DND-41 (cell line): ENCODE results near the gene COL8A1.

Experiments used
- ATAC-seq: fragments of 200-7000 bp; cut with Tn5 transposase; 3 replicates; pipeline ENCODE4 v1.9.1; 2021; ENCODE audit warnings: low read depth; ENCODE audit not compliant: insufficient read depth
- DNase-seq: peaks from one replicate; pipeline ENCODE4 v3.0.0-alpha.2; 2020
- H2AFZ ChIP-seq: 2 replicates; pipeline ENCODE4 v1.6.0; 2012; ENCODE audit warnings: low read depth, low read length
- H3K27ac ChIP-seq: 2 replicates; pipeline ENCODE4 v1.5.1; 2012; ENCODE audit warnings: low read length, inconsistent platforms
- H3K27me3 ChIP-seq: fragments of 200-600 bp; sonication (generic); 2 replicates; pipeline ENCODE4 v1.6.0; 2012; ENCODE audit warnings: low read length, mild to moderate bottlenecking, inconsistent platforms; ENCODE audit not compliant: insufficient read depth, poor library complexity
- H3K36me3 ChIP-seq: 2 replicates; pipeline ENCODE4 v1.5.1; 2012; ENCODE audit warnings: low read length, inconsistent platforms; ENCODE audit not compliant: insufficient read depth
- H3K4me1 ChIP-seq: 2 replicates; pipeline ENCODE4 v1.5.1; 2012; ENCODE audit warnings: mild to moderate bottlenecking, low read length; ENCODE audit not compliant: insufficient read depth
- H3K4me2 ChIP-seq: 2 replicates; pipeline ENCODE4 v1.6.0; 2012; ENCODE audit warnings: mild to moderate bottlenecking, moderate library complexity, low read length, inconsistent platforms; ENCODE audit not compliant: insufficient read depth
- H3K4me3 ChIP-seq, 2 experiments: fragments of 200-600 bp in 1 of 2; shearing (Covaris generic) in 1 of 2; 2 replicates each; pipeline ENCODE4 v1.5.1; 2012 to 2016; ENCODE audit warnings: inconsistent platforms in 2 of 2, low read length in 2 of 2, mild to moderate bottlenecking in 2 of 2, low read depth in 1 of 2, moderate library complexity in 1 of 2
- H3K79me2 ChIP-seq: 2 replicates; pipeline ENCODE4 v1.6.0; 2012; ENCODE audit warnings: low read length, inconsistent platforms; ENCODE audit not compliant: insufficient read depth
- H3K9ac ChIP-seq: 2 replicates; pipeline ENCODE4 v1.6.0; 2012; ENCODE audit warnings: low read depth, mild to moderate bottlenecking, inconsistent platforms, low read length, moderate library complexity
- H3K9me3 ChIP-seq: 2 replicates; pipeline ENCODE4 v1.5.1; 2012; ENCODE audit warnings: low read length, moderate library complexity, mild to moderate bottlenecking, inconsistent platforms; ENCODE audit not compliant: insufficient read depth, severe bottlenecking
- H4K20me1 ChIP-seq: 2 replicates; pipeline ENCODE4 v1.6.0; 2012; ENCODE audit warnings: low read length; ENCODE audit not compliant: insufficient read depth
- EZH2 ChIP-seq: IDR thresholded peaks from 3 replicates; pipeline ENCODE4 v1.6.1; 2012; ENCODE audit warnings: borderline replicate concordance, low read depth, mild to moderate bottlenecking, moderate library complexity, low read length, inconsistent platforms; ENCODE audit not compliant: severe bottlenecking
- TF ChIP-seq, protein P1 (sequence below): IDR thresholded peaks from 2 replicates; pipeline ENCODE4 v1.5.1; 2012; ENCODE audit warnings: borderline replicate concordance, low read length, moderate library complexity, mild to moderate bottlenecking; ENCODE audit not compliant: poor library complexity, severe bottlenecking; ENCODE audit errors: extremely low read depth

Gene COL8A1

DNA sequence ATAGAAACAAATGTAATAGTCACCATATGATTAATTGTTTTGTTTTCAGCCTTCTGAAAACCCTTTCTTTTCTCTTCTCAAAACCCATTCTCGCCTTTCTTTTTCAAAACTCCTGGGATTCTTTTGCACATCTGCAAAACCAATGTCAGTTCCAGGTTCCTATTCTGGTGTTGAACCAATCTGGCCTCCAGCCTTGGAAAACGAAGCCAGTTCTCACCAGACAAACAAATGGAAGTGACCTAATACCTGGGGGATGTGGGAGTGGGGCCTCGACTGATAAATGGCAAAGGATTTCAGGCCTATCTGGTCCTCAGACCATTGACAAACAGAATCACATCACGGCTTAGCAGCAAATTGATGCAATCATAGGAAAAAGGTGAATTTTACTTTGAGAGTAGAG is 73.0 kb downstream of the COL8A1 start:
- DNase-seq (no peak), ATAC-seq (no peak)
- no peaks in the 10 kb centered on the region for H3K36me3 ChIP-seq
- no peak overlapping the region for H3K9ac ChIP-seq
- no peak overlapping the region for H3K4me3 ChIP-seq
- H4K20me1 ChIP-seq = no peaks in the 10 kb centered on the region
- no peaks in the 10 kb centered on the region for H3K4me1 ChIP-seq
- no peaks in the 10 kb centered on the region for H3K27me3 ChIP-seq
- no peak overlapping the region for H2AFZ ChIP-seq
- no peak overlapping the region for H3K27ac ChIP-seq
- no peak overlapping the region for H3K4me2 ChIP-seq
- TF ChIP-seq, protein P1, sequence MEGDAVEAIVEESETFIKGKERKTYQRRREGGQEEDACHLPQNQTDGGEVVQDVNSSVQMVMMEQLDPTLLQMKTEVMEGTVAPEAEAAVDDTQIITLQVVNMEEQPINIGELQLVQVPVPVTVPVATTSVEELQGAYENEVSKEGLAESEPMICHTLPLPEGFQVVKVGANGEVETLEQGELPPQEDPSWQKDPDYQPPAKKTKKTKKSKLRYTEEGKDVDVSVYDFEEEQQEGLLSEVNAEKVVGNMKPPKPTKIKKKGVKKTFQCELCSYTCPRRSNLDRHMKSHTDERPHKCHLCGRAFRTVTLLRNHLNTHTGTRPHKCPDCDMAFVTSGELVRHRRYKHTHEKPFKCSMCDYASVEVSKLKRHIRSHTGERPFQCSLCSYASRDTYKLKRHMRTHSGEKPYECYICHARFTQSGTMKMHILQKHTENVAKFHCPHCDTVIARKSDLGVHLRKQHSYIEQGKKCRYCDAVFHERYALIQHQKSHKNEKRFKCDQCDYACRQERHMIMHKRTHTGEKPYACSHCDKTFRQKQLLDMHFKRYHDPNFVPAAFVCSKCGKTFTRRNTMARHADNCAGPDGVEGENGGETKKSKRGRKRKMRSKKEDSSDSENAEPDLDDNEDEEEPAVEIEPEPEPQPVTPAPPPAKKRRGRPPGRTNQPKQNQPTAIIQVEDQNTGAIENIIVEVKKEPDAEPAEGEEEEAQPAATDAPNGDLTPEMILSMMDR = no peak
- TF ChIP-seq EZH2 = no peak
- H3K9me3 ChIP-seq = no peaks in the 10 kb centered on the region
- no peaks in the 10 kb centered on the region for H3K79me2 ChIP-seq

DNA sequence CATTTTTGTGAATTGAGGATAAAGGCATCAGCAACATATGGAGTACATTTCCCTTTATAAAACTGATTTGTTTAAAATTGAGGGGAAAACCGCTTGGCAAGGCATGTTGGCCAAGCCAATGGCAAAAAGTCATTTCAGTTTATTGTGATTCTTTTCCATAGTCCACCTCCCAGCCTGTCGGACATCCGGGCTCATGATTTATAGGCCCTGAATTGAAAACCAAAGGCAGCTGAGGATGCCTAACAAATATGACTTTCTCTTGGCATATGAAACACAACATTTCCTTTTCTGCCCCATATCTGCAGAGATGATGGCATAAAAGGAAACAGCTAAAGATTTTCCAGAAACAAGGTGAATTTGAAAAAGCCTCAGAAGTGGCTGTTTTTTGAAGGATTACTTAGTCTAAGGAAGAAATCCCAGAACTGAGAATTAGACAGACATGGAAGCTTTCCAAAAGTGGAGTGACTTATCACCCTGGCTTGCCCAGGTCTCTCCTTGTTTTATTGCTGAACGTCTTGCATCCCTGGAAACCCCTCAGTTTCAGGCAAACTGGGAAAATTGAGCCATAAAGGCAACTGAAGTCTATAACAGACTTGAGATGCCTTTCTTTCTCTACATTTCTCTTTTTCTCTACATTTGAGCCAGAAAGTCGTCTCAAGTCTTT is 74.0 kb downstream of the COL8A1 start:
- TF ChIP-seq EZH2 = no peak
- TF ChIP-seq, protein P1 = no peak
- no peaks in the 10 kb centered on the region for H3K27me3 ChIP-seq
- no peak for ATAC-seq
- H3K4me2 ChIP-seq = no peak overlapping the region
- H3K4me1 ChIP-seq = no peaks in the 10 kb centered on the region
- no peak for DNase-seq
- H3K27ac ChIP-seq = no peak overlapping the region
- H3K9me3 ChIP-seq = no peaks in the 10 kb centered on the region
- no peak overlapping the region for H2AFZ ChIP-seq
- no peaks in the 10 kb centered on the region for H4K20me1 ChIP-seq
- H3K4me3 ChIP-seq = no peak overlapping the region
- H3K79me2 ChIP-seq = no peaks in the 10 kb centered on the region
- no peak overlapping the region for H3K9ac ChIP-seq
- no peaks in the 10 kb centered on the region for H3K36me3 ChIP-seq

DNA sequence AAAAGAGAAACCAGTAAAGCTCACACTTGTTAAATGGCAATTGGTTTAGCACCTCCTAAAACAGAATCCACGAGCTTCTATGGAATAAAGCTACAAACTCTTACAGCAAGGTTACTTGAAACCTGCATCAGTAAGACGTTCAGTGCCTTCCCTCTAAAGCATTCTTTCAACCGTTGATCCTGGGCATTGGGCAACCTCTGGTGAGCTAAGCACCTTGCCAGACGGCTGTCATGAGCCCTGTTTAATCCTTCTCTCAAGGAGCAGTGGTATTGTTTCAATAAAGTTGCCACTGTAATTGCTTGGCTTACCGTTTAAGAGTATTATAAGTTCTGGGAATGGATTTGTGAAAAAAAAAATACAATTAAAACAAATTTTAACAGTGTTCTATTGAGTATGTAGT is 75.0 kb downstream of the COL8A1 start:
- ATAC-seq = no peak

More for the DNA sequence above, 75.0 kb downstream of the COL8A1 start:
- H2AFZ ChIP-seq = no peak overlapping the region
- H3K4me1 ChIP-seq = no peaks in the 10 kb centered on the region
- no peaks in the 10 kb centered on the region for H3K79me2 ChIP-seq
- no peak overlapping the region for H3K4me3 ChIP-seq
- H3K27ac ChIP-seq = no peak overlapping the region
- no peaks in the 10 kb centered on the region for H3K27me3 ChIP-seq
- no peaks in the 10 kb centered on the region for H3K36me3 ChIP-seq
- no peaks in the 10 kb centered on the region for H4K20me1 ChIP-seq
- H3K4me2 ChIP-seq = no peak overlapping the region
- TF ChIP-seq EZH2 = no peak
- TF ChIP-seq, protein P1 = no peak
- DNase-seq = no peak
- no peak overlapping the region for H3K9ac ChIP-seq
- H3K9me3 ChIP-seq = no peaks in the 10 kb centered on the region
